Measurements from ENCODE around the gene EFCAB6.

Gene EFCAB6

DNA sequence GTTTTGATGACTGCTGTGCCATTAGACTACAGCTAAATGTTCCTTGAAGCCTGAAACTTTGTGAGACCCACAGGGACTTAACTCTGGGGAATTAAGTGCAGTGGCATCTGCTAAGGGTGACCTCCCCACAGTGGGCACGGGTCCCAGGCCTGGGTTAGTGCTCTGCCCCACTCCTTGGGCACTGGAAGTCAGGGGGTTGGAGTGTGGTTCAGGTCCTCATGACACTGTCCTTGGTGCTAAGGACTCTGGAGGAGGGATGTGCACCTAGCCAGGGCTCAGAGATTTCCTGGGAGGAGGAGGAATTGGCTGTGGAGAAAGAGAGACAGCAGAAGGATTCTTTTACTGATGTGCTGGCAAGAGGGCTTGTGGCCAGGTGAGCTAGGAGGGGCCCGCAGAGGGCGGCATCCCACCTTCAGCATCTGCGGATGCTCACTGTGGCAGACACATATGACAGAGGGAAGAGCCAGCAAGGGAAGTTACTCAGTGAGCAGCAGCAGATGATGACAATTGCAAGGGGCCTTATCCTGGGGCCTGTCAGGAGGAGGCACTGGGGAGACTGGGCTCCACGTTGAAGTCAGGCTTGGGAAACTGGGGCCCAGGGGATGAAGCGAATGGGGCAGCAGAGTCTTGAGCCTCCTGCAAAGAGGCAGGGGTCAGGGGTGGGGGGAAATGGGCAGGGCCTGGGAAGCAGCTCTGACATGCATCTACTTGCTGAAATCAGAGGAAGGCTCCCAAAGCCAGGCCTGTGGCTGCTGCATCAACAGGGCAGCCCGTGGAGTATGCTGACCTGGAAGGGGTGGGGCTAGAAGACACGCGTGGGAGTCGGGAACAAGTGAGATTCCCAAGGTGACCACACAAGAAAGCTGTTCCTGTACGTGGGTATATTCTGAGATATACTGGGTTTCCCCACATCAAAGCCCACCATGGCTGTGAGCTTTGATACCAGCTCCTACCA is 256.3 kb downstream of the EFCAB6 start:
- DNase-seq (ENCODE audit: low read depth in 2 of 3, low spot score in 1 of 3), result no peak

DNA sequence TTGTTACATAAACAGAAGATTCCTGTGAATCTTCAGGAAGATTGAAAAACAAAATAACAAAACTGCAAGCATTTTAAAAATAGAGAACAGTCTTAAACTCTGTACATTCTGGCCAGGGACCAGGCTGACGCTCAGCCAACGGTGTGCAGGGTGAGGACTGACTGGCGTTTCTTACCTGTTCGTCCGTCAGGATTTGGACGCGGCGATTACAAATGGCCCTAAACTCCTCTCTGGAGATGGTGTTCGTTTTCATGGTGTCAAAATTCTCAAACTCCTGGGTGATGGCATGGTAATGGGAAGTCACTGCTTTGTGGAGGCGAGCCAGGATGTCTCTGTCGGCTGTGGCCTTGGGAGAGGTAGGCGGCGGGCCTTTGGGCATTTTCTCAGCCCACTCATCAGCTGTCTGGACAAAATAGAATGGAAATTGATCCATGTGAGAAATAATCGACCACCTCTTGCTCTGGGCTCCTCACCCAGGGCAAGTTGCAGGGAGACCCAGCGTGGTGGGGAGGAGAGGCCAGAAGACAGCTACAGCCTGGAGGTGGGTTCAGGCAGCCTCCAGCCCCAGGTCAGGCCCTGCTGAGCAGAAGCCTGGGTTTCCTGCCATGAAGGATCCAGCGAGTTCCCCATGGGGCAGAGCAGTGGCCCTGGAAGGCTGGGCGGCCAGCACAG is 257.3 kb downstream of the EFCAB6 start:
- DNase-seq (ENCODE audit: low read depth in 2 of 3, low spot score in 1 of 3), result no peak

DNA sequence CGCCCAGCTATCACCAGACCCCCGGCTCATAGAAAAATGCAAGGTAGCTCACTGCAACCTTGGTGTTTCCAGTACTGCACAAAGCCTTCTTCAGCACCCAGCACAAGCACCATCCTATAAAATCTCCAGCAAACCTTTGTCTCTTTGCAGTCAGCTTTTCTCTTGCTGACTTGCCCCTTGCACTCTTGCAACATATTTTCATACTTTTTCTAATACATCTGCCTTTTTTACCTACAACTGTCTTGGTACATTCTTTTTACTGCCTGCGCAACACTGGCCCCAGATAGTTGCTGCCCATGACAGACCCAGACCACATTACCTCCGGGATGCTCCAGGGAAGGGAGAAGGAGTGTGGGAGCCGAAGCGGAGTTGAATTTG is 257.9 kb downstream of the EFCAB6 start:
- DNase-seq (ENCODE audit: low read depth in 2 of 3, low spot score in 1 of 3), result no peak

DNA sequence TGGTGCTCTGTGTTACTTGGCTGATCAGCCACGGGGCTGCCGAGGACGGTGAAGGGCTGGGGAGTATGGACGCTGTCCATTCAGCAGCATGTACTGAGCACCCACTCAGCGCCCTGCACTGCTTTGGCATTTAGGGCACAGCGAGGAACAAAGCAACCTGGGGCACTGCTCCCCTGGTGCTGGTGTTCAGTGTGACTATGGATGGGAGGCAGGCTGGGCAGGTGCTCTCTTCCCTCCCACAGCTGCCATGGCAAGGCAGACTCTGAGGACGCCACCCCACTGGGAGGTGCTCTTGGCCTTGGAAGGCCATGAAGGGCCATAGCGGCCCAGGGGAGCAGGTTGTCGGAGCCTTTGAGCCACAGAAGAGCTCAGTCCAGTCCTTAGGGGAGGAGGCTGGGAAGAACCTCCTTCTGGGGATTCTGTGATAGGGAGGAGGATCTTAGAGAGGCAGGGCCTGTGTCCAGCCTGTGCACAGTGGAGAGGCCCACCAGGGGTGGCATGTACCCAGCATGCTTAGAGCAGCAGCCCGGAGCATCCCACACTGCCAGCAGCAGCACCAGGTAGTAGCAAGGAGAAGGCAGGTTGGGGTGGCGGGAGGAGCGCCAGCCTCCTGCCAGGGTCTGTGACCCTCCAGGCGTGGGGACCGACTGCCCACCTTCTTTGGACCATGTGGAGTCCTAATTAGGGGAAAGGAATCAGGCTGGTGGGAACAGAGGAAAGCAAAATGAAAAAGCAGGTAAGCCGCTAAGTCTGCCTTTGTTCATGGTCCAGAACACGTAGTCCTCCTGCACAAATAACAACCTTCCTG is 258.4 kb downstream of the EFCAB6 start:
- DNase-seq (ENCODE audit: low read depth in 2 of 3, low spot score in 1 of 3), result no peak

DNA sequence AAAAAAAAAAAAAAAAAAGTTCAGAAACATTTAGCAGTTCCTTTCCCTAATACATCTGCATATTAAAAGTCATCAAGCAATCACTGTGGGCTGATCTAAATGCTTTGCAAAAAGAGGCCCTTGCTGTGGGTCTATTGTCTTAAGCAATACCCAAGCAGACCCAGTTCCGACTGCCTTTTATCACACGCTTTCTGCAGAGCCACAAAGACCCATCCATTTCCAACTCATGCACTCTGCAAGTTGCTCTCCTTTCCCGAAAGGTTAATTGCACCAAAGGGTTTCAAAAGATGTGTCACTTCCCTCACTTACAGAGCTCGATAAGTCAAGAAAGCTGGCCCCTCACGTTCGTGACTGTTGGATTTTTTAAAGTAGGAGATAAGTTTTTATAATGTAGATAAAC is 261.4 kb downstream of the EFCAB6 start:
- DNase-seq (ENCODE audit: low read depth in 2 of 3, low spot score in 1 of 3), result no peak

DNA sequence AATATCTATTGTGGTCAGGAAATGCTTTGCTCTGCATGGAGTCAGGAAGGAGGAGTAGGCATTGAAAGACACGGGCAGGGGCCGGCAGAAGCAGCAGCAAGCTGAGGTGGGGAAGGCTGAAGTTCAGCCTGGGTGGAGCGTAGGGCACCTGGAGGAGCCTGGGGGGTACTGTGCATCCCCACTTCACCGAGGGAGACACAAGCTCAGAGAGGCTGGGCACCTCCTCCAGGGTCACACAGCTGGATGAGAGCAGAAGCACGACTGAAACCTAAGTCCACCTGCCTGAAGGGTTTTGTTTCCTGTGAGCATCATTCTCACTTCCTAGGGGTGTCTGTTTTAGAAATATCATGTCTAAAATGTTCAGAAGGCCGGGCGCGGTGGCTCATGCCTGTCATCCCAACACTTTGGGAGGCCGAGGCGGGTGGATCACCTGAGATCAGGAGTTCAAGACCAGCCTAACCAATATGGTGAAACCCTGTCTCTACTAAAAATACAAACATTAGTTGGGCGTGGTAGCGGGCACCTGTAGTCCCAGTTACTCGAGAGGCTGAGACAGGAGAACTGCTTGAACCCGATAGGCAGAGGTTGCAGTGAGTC is 262.0 kb downstream of the EFCAB6 start:
- DNase-seq (ENCODE audit: low read depth in 2 of 3, low spot score in 1 of 3), result no peak

DNA sequence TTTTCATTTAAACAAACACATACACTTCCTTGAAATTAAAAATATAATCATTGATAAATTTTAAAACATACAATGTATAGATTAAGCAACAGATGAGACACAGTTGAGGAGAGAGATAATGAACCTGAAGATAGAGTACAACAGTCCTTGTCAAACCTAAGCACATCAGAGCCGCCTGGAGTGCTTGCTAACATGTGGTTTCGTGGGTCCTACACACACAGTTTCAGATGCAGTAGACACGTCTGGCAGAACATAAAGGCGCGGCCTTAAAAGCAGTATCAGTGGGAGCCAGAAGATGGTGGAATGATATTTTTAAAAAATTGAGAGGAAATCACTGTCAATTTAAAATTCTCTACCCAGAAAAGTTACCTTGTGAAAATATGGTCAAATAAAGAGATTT is 265.9 kb downstream of the EFCAB6 start:
- no peak for DNase-seq (ENCODE audit: low read depth in 2 of 3, low spot score in 1 of 3)

DNA sequence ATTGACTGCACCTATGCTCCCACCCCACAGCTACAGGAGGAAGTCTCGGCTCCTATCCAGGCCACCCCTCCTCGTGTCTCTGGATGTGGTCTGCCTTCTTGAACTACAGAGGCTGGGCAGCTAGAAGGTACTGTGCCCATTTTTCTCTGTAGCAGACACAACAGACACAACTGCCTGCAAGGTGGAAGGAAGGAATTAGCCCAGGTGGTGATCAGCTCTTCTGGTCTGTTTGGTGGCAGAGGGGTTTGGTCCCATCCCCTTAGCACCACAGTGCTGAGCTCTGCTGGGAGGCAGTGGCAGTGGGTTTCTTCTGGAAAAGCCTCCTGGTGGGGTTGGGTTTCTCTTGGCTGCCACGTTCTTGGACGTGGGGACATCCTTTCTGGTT is 267.8 kb downstream of the EFCAB6 start:
- DNase-seq (ENCODE audit: low read depth in 2 of 3, low spot score in 1 of 3), result no peak

DNA sequence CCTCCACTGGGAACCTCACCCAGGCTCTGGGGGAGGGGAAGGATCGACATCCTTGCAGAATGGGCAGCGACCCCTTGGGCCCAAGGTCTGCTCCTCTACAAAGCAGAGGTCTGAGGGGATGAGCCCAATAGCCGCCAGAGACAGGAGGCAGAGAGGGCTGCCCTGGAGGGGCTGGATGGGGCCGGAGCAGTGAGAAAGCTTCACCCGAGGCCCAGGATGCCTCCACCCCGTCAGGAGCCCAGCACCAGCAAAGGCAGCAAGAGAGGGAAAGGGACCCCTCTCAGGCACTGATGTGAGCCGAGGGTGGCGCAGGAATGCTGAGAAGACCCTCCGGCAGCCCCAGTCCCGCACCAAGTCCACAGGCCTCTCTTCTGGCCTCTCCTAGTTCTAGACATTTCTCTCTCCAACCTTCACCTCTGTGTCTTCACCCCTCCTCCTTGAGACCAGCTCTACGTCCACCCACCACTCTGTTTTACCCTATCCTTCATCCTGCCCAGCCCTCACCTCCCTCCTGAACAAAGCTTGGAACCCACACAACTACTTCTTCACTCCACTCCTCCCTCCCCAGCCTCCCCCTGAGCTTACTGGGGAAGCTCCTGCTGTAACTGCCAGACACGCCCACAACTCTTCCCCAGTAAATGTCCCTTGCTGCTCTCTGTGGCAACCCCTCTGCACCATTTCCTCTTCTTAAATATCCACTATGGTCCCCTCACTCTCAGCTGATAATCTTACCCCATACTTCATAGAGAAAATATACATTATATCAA is 268.4 kb downstream of the EFCAB6 start:
- no peak for DNase-seq (ENCODE audit: low read depth in 2 of 3, low spot score in 1 of 3)

DNA sequence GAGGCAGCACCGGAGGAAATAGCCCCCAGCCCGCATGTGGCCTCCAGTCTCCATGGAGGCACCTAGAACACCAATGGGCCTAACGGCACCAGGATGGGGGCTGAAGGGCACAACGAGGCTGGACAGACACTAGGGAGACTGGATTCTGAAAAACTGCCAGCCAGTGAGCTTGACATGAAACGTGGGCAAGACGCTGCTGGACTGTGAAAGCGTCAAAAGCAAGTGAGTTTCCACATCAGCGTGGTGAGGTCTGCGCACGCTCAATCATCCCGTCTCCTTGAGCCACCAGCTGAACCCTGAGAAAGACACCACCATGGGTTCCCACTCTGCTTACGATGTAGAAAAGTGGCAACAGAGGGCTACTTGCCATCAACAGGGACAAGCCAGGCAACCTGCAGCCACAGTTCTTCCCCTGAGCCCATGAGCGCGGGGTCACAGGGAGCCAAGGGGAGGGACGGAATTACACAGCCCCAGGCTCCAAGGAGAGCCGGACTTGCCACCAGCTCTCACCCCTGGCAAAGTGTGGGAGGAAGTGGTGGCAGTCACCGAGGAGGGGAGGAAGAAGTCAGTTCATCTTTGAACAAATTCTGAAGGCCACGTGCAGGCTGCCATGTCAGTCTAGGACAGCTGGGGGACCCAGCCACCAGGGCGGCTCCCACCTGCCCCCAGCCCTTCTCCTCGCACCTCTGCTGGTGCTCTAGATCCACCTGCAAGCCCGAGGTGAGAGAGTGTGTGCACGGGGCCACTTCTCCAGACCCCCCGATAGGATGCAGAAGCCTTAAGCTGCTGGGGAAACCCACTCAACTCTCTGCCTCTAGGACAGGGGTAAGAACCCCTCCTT is 269.2 kb downstream of the EFCAB6 start:
- DNase-seq (ENCODE audit: low read depth in 2 of 3, low spot score in 1 of 3), result no peak

DNA sequence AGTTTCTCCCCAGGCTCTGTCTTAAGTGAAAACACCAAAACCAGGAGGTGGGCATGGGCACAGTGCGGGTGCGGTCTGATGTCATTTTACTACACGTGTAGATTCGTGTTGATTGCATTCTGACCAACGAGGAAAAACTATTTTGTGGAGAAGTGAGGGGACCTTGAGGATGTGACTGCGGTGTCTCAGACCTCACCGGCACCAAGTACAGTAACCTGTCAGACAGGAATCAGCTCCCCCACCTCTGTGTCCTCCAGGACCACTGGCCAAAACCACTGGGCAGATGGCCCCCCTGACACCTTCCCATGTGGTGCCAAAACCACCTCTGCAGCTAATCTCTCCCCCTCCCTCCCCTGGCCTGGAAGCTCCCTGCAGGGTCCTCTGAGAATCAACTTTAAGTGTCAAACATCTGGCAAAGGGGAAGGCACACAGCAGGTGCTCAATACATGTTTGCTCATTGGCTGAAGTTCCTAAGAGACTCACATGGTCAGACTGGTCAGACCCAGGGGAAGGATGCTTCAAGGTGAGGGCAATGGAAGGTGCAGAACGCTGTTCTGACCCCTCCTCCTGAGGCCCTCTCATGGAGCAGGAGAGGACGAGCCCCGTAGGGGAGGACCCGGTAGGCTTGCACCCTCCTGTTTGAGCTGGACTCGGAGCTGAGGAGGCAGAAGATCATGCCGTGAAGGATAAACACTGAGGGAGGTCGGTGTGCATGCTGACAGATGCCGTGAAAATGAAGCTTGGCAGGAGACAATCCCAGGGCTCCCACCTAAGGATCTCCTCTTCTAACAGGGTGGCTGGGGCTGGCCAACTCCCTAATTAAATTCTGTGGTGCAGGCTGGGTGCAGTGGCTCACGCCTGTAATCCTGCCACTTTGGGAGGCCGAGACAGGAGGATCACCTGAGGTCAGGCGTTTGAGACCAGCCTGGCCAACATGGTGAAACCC is 270.4 kb downstream of the EFCAB6 start:
- no peak for DNase-seq (ENCODE audit: low read depth in 2 of 3, low spot score in 1 of 3)

DNA sequence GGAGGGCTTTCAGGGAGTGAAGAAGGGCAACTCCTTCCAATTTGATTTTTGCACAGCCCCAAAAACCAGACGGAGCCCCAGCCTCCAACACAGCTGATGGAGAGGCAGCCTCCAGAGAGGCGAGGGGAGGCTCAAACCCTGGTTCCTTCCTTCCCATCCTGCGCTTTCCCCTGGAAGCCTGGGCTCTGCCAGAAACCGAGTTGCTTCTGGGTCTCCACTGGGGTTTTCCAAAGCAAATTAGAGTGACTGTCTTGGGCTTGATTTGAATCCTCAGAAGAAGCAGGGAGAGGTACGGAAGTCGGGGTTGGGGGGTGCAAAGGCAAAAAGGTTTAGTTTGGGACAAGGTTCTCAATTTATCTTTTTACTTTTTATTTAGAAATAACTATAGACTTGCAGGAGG is 271.1 kb downstream of the EFCAB6 start:
- DNase-seq (ENCODE audit: low read depth in 2 of 3, low spot score in 1 of 3), result no peak

DNA sequence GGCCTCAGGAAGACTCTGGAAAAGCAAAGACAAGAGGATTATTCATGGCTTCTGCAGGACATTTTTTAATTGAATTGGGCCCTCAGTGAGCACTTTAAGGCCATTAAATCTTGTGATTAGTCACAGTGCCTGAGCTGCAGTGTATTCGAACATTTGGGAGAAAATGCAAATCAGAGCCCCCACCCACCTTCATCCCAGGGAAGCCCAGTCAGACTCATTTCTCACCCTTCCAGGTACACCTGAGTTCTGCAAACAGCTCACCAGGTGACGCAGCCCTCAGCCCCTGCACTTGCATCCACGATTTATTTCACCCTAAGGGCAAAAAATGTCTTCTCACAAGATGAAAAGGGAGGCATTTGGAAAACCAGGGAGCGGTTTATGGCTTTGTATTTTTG is 271.6 kb downstream of the EFCAB6 start:
- no peak for DNase-seq (ENCODE audit: low read depth in 2 of 3, low spot score in 1 of 3)

DNA sequence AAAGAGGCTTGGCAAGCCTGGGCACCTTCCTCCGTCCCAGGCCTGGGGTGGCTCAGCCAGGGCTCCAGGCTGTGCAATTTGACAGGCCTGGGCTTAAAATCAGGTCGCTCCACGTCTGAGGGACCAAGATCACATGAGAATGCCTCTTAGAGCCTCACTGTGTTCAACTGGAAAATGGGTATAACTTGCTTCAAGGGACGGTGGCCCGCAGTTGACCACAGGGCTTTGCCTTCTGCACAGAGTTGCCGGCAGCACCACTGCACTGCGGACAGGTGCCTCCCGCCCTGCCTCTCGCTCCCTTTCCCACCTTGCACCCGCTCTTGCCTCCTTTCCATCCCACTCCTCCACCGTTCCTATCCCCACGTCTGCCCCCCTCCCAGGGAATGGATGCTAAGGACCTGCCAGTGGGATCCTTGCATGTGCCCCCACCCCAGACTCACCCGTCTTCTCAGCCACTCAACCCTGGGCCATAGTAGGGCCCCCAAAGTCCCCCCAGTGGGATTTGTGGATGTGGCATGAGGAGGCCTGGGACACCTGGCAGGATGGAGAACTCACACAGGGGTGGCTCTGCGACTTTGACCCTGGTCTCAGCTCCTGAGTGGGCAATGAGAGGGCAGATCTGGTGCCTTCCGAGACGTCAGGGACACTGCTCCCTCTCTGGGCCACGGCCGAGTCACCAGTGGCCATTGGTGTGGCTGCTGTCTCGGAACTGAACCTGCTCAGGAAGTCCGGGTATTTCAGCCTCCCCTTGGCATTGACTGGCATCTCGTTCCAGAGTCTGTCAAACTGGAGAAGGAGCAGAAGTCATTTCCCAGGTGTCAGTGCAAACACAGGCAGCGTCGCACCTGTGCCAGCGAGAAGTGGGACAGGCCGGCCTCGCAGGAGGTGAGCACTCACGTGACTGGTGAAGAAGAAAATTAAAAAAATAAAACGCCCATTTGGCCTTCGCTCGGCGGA is 272.3 kb downstream of the EFCAB6 start:
- no peak for DNase-seq (ENCODE audit: low read depth in 2 of 3, low spot score in 1 of 3)

DNA sequence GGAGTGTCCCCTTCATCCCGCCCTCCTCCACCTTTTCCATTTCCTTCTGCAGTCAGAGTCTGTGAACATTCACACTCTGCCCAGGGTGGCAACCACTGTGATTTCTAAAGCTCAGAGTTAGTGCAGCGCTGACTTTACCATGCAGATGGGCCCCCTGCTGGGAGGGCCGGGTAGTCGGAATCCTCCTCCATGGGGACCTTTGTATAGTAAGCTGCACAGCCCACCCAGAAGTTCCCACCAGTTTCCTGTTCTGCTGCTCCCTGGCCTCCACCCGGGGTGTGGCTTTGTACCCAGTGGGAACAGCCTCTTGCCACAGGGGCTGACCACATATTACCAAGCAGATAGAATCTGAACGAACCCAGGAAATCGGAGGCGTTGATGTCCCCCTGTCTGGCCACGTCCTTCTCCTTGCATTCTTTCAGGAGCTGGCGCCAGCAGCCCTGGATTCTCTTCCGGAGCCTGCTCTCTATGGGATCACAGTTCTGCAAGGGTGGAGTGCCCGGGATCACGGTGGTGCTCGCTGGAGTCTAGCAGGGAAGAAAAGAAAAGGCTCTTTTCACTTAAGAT is 275.0 kb downstream of the EFCAB6 start:
- DNase-seq (ENCODE audit: low read depth in 2 of 3, low spot score in 1 of 3), result no peak

DNA sequence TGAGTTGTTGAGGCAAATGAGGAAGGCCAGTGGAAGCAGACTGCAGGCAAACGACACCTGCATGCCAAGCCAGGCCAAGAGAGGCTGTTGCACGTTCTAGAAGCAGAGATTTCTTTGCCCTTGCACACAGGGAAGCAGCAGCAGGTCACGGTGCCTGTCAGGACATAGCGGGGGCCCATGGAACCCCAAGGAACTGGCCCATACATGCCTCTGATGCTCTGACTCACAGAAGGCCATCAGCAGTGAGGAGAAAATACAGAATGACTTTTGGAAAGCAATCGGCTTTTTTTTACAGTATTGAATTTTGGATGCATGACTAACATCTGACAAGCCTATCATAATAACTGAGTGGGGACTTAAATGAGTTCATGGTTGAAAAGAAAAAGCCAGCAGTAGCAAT is 276.4 kb downstream of the EFCAB6 start:
- DNase-seq (ENCODE audit: low read depth in 2 of 3, low spot score in 1 of 3), result no peak

DNA sequence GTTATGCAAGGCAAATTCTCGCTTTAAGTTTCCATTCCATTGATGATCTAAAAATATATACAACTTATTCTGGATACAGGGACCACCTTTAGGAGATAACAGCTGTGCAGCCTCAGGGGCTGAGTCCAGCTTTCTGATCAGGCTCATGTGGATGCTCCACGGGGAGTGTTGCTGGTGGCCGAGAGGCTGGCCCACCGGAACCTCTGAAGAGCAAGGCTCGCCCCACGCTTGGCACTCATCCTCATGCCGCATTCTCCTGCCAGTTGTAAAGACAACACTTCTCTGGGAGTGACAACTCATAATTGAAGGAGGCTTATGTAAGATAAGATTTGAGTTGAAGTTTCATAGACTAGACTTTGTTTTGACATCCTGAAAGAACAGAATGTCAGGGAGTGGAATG is 276.8 kb downstream of the EFCAB6 start:
- DNase-seq (ENCODE audit: low read depth in 2 of 3, low spot score in 1 of 3), result no peak
